ENCODE measurements around the gene NEK2. TPM values are rescaled to one million over a fixed set of nuclear protein-coding genes. Genes with fewer than 3 reads are reported as not detected.

The NEK2 gene
- total RNA-seq, 1 experiment from 2014 or later: 17.6 TPM

DNA sequence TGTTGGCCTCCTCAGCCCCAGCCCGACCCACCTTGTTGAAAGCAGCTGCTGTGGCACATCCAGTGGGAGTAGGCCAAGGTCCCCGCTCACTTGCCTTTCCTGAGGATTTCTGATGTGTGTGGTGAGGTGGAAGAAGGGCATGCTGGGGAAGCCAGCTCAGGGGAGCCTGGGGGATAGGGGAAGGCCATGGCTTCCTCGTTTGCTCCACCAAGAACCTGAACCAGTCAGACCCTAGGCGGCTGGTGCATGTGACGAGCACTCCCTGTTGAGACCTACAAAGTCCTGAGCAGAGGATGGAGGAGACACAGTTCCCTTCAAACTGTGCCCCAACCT is 58.5 kb downstream of the NEK2 start:
- no peak overlapping the region for H3K18ac ChIP-seq (ENCODE audit: insufficient read length, low read depth, low read length)
- Mint-ChIP-seq H3K27ac (no peak overlapping the region), H3K4me3 (no peak overlapping the region), H3K4me1 (peaks cover 0 to under 1% of the 10 kb centered on the region in 2 experiments; a peak in 1 of 4 replicates), H3K9me3 (no peaks in the 10 kb centered on the region), H3K27me3 (ENCODE audit: low read depth) (no peaks in the 10 kb centered on the region), H3K36me3 (ENCODE audit: insufficient read depth in 1 of 3, low read depth in 3 of 3) (no peaks in the 10 kb centered on the region)
- no peak overlapping the region for H2BK15ac ChIP-seq (ENCODE audit: low read depth, low read length)
- H2BK20ac ChIP-seq (ENCODE audit: low read depth, low read length, poor library complexity, severe bottlenecking): no peak overlapping the region
- no peak overlapping the region for H2AFZ ChIP-seq (ENCODE audit: low read length)
- no peak overlapping the region for H2BK120ac ChIP-seq (ENCODE audit: low read depth, low read length, poor library complexity, severe bottlenecking)
- TF ChIP-seq, protein P1, sequence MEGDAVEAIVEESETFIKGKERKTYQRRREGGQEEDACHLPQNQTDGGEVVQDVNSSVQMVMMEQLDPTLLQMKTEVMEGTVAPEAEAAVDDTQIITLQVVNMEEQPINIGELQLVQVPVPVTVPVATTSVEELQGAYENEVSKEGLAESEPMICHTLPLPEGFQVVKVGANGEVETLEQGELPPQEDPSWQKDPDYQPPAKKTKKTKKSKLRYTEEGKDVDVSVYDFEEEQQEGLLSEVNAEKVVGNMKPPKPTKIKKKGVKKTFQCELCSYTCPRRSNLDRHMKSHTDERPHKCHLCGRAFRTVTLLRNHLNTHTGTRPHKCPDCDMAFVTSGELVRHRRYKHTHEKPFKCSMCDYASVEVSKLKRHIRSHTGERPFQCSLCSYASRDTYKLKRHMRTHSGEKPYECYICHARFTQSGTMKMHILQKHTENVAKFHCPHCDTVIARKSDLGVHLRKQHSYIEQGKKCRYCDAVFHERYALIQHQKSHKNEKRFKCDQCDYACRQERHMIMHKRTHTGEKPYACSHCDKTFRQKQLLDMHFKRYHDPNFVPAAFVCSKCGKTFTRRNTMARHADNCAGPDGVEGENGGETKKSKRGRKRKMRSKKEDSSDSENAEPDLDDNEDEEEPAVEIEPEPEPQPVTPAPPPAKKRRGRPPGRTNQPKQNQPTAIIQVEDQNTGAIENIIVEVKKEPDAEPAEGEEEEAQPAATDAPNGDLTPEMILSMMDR (conservative IDR thresholded peaks at IDR 0.05): no peak
- no peak overlapping the region for H2BK12ac ChIP-seq (ENCODE audit: insufficient read length, low read depth, low read length)
- H4K8ac ChIP-seq (replicated peaks; ENCODE audit: insufficient read length, low read depth, low read length): no peak overlapping the region
- no peaks in the 10 kb centered on the region for H4K20me1 ChIP-seq (ENCODE audit: control insufficient read depth, insufficient read depth, insufficient read length)
- no peak overlapping the region for H3K56ac ChIP-seq (ENCODE audit: insufficient read length, low read depth, low read length)
- H3K9ac ChIP-seq (ENCODE audit: extremely low read depth, insufficient read length, low read length): no peak overlapping the region
- no peak for DNase-seq
- H3T11ph ChIP-seq (ENCODE audit: low read length): no peak overlapping the region
- H3K27ac ChIP-seq (ENCODE audit: insufficient read length, low read depth, low read length): no peak overlapping the region
- H3K4ac ChIP-seq (ENCODE audit: low read depth, low read length): no peak overlapping the region
- no peaks in the 10 kb centered on the region for H3K23me2 ChIP-seq (ENCODE audit: insufficient read length, low read depth, low read length, poor library complexity, severe bottlenecking)
- H3K4me1 ChIP-seq (ENCODE audit: insufficient read depth, low read length): no peaks in the 10 kb centered on the region
- H3K14ac ChIP-seq (ENCODE audit: insufficient read depth, low read length): no peak overlapping the region
- H2AK5ac ChIP-seq (ENCODE audit: insufficient read length, low read length): no peak overlapping the region
- H3K23ac ChIP-seq (ENCODE audit: insufficient read length, low read depth, low read length): no peak overlapping the region
- no peaks in the 10 kb centered on the region for H3K9me3 ChIP-seq (ENCODE audit: control insufficient read depth, low read depth, low read length)
- H4K91ac ChIP-seq (ENCODE audit: insufficient read length, low read depth, low read length): no peak overlapping the region
- no CpG with 5 or more reads among the region's 5 CpGs for WGBS (ENCODE audit: extremely low coverage, insufficient read length, low lambda C conversion rate)
- H3K79me1 ChIP-seq (ENCODE audit: insufficient read depth, low read depth, low read length, poor library complexity, severe bottlenecking): no peaks in the 10 kb centered on the region
- no peak overlapping the region for H2BK5ac ChIP-seq (ENCODE audit: insufficient read length, low read length)
- H3K27me3 ChIP-seq (ENCODE audit: insufficient read depth, low read length): no peaks in the 10 kb centered on the region
- H3K79me2 ChIP-seq (ENCODE audit: insufficient read depth, low read length): no peaks in the 10 kb centered on the region
- no peak overlapping the region for H4K5ac ChIP-seq (ENCODE audit: insufficient read length, low read depth, low read length)
- no peak overlapping the region for H3K4me2 ChIP-seq (ENCODE audit: insufficient read depth, insufficient read length, low read length)
